Keratinocyte (primary cell): ENCODE results near the gene TIPARP. TPM values are rescaled to one million over a fixed set of nuclear protein-coding genes. Genes with fewer than 3 reads are reported as not detected.

Experiments
- DNase-seq: peaks from one replicate; pipeline ENCODE4 v3.0.0-alpha.2; 2011; ENCODE audit warnings: low read depth, missing footprints, low spot score
- FAIRE-seq: peaks from 2 replicates; lab custom pipeline; 2011; peaks lifted over from hg19 to GRCh38; lab: Jason Lieb, UNC
- H2AFZ ChIP-seq: 2 replicates; pipeline ENCODE4 v1.6.0; 2012; ENCODE audit warnings: low read length, control low read depth, inconsistent platforms; ENCODE audit not compliant: control insufficient read depth
- H3K27ac ChIP-seq: 2 replicates; pipeline ENCODE4 v1.5.1; 2011; ENCODE audit warnings: low read length; ENCODE audit not compliant: control insufficient read depth, insufficient read depth
- H3K27me3 ChIP-seq: 3 replicates; pipeline ENCODE4 v1.6.0; 2011; ENCODE audit warnings: low read length; ENCODE audit not compliant: control insufficient read depth, insufficient read depth; ENCODE audit errors: extremely low read depth
- H3K36me3 ChIP-seq, 2 experiments: 2 replicates in 1 of 2; 3 replicates in 1 of 2; pipeline ENCODE4 v1.5.1; 2011; ENCODE audit warnings: low read length in 2 of 2, mild to moderate bottlenecking in 1 of 2; ENCODE audit not compliant: control insufficient read depth in 2 of 2, insufficient read depth in 2 of 2; ENCODE audit errors: extremely low read depth in 1 of 2
- H3K4me1 ChIP-seq: 3 replicates; pipeline ENCODE4 v1.5.1; 2011; ENCODE audit warnings: low read length; ENCODE audit not compliant: control insufficient read depth, insufficient read depth; ENCODE audit errors: extremely low read depth
- H3K4me2 ChIP-seq: 3 replicates; pipeline ENCODE4 v1.6.0; 2011; ENCODE audit warnings: low read depth, low read length; ENCODE audit not compliant: control insufficient read depth, insufficient read depth; ENCODE audit errors: extremely low read depth
- H3K4me3 ChIP-seq, 3 experiments: fragments of 200-600 bp in 1 of 3; sonication (generic) in 1 of 3; 2 replicates in 2 of 3; 3 replicates in 1 of 3; pipeline ENCODE4 v1.5.1; 2011 to 2016; ENCODE audit warnings: low read length in 3 of 3, mild to moderate bottlenecking in 3 of 3, control low read depth in 2 of 3, inconsistent platforms in 1 of 3, low read depth in 1 of 3, mixed read lengths in 1 of 3, mixed run types in 1 of 3, moderate library complexity in 1 of 3; ENCODE audit not compliant: control insufficient read depth in 2 of 3, insufficient read depth in 2 of 3; ENCODE audit errors: extremely low read depth in 1 of 3
- H3K79me2 ChIP-seq: 2 replicates; pipeline ENCODE4 v1.6.0; 2012; ENCODE audit warnings: low read length; ENCODE audit not compliant: control insufficient read depth, insufficient read depth
- H3K9ac ChIP-seq: 3 replicates; pipeline ENCODE4 v1.6.0; 2011; ENCODE audit warnings: low read length; ENCODE audit not compliant: control insufficient read depth, insufficient read depth; ENCODE audit errors: extremely low read depth
- H3K9me1 ChIP-seq: 3 replicates; pipeline ENCODE4 v1.6.0; 2011; ENCODE audit warnings: low read length; ENCODE audit not compliant: control insufficient read depth, insufficient read depth; ENCODE audit errors: extremely low read depth
- H3K9me3 ChIP-seq: 2 replicates; pipeline ENCODE4 v1.5.1; 2012; ENCODE audit warnings: low read depth, low read length; ENCODE audit not compliant: control insufficient read depth
- H4K20me1 ChIP-seq: 3 replicates; pipeline ENCODE4 v1.6.0; 2011; ENCODE audit warnings: low read length; ENCODE audit not compliant: control insufficient read depth, insufficient read depth; ENCODE audit errors: extremely low read depth
- EZH2 ChIP-seq: IDR thresholded peaks from one replicate; pipeline ENCODE4 v1.6.1; 2012; ENCODE audit warnings: inconsistent platforms, mild to moderate bottlenecking, low read length, moderate library complexity
- dilution Hi-C: fragments of 300-500 bp; cut with MboI; formaldehyde crosslinking; loops from one replicate; pipeline ENCODE4 v1.7.0; 2020; ENCODE audit warnings: low sequenced_read_pairs; ENCODE audit not compliant: extremely low pct_ligation_motif_present
- polyA plus RNA-seq, 5 experiments: library from polyadenylated mRNA; depleted of rRNA in 3 of 5; stranded (reverse) in 3 of 5; stranded (forward) in 1 of 5; unstranded in 1 of 5; fragments of >200 nt; gene quantifications; 1 replicate in 1 of 5; 2 replicates in 3 of 5; 3 replicates in 1 of 5; pipeline versions ENCODE4 v1.2.1 to v1.2.3, GENCODE V29; 2011 to 2012; ENCODE audit warnings: missing spikeins in 2 of 5, low read depth in 1 of 5, low replicate concordance in 1 of 5
- TF ChIP-seq, protein P1 (sequence below), 3 experiments: IDR thresholded peaks in 1 of 3; conservative IDR thresholded peaks in 1 of 3; optimal IDR thresholded peaks in 1 of 3; 2 replicates in 2 of 3; 3 replicates in 1 of 3; pipeline versions ENCODE3 to v1.5.1; 2011; ENCODE audit warnings: low read length in 3 of 3, mild to moderate bottlenecking in 3 of 3, moderate library complexity in 2 of 3, control low read depth in 1 of 3, inconsistent platforms in 1 of 3; ENCODE audit not compliant: insufficient read depth in 2 of 3; ENCODE audit errors: extremely low read depth in 1 of 3

TIPARP gene
- polyA plus RNA-seq, 1 donor (not counting 4 experiments of a cell fraction or from before 2014, with no cell fraction given), result 62.0 TPM

DNA sequence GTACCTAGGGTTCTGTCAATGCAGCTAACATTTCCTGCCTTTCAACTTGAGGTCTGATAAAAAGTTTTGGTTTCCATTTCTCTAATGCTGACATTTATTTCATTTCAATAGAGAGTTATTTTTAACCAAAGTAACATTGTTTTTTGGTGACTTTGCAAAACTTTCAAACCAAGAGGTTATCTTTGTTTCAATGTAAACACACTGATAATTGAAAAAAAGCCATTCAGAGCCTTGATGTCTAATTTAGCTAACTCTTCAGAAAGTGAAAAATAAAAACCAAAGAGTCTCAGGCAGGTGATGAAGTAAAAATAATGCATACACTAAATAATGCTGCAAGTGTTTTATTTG is 9.6 kb upstream of the TIPARP start:
- Histone ChIP-seq H3K36me3 (no peaks in the 10 kb centered on the region), H3K4me3 (no peak overlapping the region), H3K27ac (no peak overlapping the region), H3K79me2 (no peaks in the 10 kb centered on the region), H4K20me1 (no peaks in the 10 kb centered on the region), H2AFZ (no peak overlapping the region), H3K4me1 (peaks cover 4% of the 10 kb centered on the region), H3K9ac (no peak overlapping the region), H3K9me3 (no peaks in the 10 kb centered on the region), H3K27me3 (no peaks in the 10 kb centered on the region), H3K4me2 (no peak overlapping the region), H3K9me1 (no peaks in the 10 kb centered on the region)
- dilution Hi-C loops, result no loop called here
- FAIRE-seq, result no peak
- DNase-seq, result no peak
- TF ChIP-seq, protein P1, sequence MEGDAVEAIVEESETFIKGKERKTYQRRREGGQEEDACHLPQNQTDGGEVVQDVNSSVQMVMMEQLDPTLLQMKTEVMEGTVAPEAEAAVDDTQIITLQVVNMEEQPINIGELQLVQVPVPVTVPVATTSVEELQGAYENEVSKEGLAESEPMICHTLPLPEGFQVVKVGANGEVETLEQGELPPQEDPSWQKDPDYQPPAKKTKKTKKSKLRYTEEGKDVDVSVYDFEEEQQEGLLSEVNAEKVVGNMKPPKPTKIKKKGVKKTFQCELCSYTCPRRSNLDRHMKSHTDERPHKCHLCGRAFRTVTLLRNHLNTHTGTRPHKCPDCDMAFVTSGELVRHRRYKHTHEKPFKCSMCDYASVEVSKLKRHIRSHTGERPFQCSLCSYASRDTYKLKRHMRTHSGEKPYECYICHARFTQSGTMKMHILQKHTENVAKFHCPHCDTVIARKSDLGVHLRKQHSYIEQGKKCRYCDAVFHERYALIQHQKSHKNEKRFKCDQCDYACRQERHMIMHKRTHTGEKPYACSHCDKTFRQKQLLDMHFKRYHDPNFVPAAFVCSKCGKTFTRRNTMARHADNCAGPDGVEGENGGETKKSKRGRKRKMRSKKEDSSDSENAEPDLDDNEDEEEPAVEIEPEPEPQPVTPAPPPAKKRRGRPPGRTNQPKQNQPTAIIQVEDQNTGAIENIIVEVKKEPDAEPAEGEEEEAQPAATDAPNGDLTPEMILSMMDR (optimal IDR thresholded peaks at IDR 0.05 in 1 of 3, IDR thresholded peaks at IDR 0.05 in 1 of 3, conservative IDR thresholded peaks at IDR 0.05 in 1 of 3; ENCODE audit: extremely low read depth in 1 of 3, insufficient read depth in 2 of 3, low read length in 3 of 3), result no peak
- no peak for TF ChIP-seq EZH2

DNA sequence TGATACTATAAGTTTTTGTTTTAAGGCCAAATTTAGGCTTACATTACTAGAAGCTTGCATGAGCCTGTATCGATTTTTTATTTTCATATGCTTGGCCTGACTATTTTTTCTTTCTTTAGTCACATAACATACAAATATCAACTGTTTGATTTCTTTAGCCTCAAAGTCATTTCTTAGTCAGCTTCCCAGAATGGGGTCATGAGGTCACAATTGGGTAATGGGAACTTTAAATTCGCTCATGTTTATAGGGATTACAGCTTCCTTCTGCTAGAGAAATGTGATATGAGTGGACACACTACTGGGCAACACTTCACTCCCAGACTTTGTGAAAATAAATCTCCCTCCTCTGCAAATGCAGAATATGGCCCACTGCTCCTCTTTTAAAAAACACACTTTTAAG is 9.1 kb upstream of the TIPARP start:
- FAIRE-seq, result no peak
- Histone ChIP-seq H3K4me1 (peaks cover 4% of the 10 kb centered on the region), H3K9me3 (no peaks in the 10 kb centered on the region), H3K9me1 (no peaks in the 10 kb centered on the region), H2AFZ (no peak overlapping the region), H3K9ac (no peak overlapping the region), H3K4me3 (no peak overlapping the region), H3K27me3 (no peaks in the 10 kb centered on the region), H3K27ac (no peak overlapping the region), H3K36me3 (no peaks in the 10 kb centered on the region), H3K4me2 (no peak overlapping the region), H3K79me2 (no peaks in the 10 kb centered on the region), H4K20me1 (no peaks in the 10 kb centered on the region)
- TF ChIP-seq, protein P1 (optimal IDR thresholded peaks at IDR 0.05 in 1 of 3, IDR thresholded peaks at IDR 0.05 in 1 of 3, conservative IDR thresholded peaks at IDR 0.05 in 1 of 3; ENCODE audit: extremely low read depth in 1 of 3, insufficient read depth in 2 of 3, low read length in 3 of 3), result no peak
- no peak for TF ChIP-seq EZH2
- DNase-seq, result no peak
- dilution Hi-C loops, result no loop called here
